Measurements from ENCODE around the gene PAPPA2. TPM values are rescaled to one million over a fixed set of nuclear protein-coding genes. Genes with fewer than 3 reads are reported as not detected.

The PAPPA2 gene
- total and polyA plus RNA-seq, 10 of the 15 experiments (the other 5 are each of a cell fraction or from before 2014, with no cell fraction given), result under 0.01 to 0.06 (median 0.03) TPM; not detected in 7

DNA sequence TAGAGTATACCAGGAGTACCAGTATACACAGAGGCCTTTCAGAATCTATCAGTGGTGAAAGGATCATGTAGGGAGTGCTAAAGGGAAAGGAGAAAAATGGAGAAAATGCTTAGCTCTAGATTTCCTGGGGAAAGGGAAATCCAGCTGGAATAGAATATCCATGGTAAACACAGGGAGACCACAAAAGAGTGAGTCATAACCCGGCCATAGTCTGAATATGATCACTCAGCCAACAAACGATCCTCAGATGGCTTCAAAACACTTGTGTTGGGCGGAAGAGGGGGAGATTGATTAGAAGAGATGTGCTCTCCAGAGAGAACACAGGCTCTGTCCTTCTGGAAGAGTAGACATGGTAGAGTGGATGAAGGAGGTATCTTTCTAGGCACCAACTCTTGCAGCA lies 180.6 kb downstream of the PAPPA2 start (continued):
- TF ChIP-seq, protein P1, sequence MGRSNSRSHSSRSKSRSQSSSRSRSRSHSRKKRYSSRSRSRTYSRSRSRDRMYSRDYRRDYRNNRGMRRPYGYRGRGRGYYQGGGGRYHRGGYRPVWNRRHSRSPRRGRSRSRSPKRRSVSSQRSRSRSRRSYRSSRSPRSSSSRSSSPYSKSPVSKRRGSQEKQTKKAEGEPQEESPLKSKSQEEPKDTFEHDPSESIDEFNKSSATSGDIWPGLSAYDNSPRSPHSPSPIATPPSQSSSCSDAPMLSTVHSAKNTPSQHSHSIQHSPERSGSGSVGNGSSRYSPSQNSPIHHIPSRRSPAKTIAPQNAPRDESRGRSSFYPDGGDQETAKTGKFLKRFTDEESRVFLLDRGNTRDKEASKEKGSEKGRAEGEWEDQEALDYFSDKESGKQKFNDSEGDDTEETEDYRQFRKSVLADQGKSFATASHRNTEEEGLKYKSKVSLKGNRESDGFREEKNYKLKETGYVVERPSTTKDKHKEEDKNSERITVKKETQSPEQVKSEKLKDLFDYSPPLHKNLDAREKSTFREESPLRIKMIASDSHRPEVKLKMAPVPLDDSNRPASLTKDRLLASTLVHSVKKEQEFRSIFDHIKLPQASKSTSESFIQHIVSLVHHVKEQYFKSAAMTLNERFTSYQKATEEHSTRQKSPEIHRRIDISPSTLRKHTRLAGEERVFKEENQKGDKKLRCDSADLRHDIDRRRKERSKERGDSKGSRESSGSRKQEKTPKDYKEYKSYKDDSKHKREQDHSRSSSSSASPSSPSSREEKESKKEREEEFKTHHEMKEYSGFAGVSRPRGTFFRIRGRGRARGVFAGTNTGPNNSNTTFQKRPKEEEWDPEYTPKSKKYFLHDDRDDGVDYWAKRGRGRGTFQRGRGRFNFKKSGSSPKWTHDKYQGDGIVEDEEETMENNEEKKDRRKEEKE (IDR thresholded peaks at IDR 0.05), result no peak
- TF ChIP-seq IKZF2 (IDR thresholded peaks at IDR 0.05) (no peak), BMI1 (IDR thresholded peaks at IDR 0.05; ENCODE audit: borderline replicate concordance) (no peak), CEBPZ (IDR thresholded peaks at IDR 0.05; ENCODE audit: low read depth, low read length) (no peak), KDM1A (IDR thresholded peaks at IDR 0.05; ENCODE audit: borderline replicate concordance) (no peak)

DNA sequence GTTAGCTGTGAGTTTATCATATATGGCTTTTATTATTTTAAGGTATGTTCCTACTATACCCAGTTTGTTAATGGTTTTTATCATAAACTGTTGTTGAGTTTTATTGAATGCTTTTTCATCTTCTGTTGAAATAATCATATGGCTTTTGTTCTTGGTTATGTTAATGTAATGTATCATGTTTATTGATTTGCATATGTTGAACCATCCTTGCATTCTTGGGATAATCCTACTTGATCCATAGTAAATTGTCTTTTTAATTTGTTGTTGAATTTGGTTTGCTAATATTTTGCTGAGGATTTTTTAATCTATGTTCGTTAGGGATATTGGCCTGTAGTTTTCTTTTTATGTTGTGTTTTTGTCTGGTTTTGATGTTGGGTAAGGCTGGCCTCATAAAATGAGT lies 185.6 kb downstream of the PAPPA2 start:
- Histone ChIP-seq H3K9me3 (replicated peaks; ENCODE audit: control insufficient read depth, insufficient read depth, low read length) (no peaks in the 10 kb centered on the region), H3K4me2 (ENCODE audit: control insufficient read depth, insufficient read depth) (no peak overlapping the region), H3K79me2 (ENCODE audit: control insufficient read depth, insufficient read depth, low read length) (no peaks in the 10 kb centered on the region), H4K20me1 (ENCODE audit: control insufficient read depth, insufficient read depth) (no peaks in the 10 kb centered on the region), H3K4me1 (ENCODE audit: control insufficient read depth, insufficient read depth, low read length) (no peaks in the 10 kb centered on the region), H3K36me3 (ENCODE audit: control insufficient read depth in 2 of 2, insufficient read depth in 2 of 2, low read length in 1 of 2) (no peaks in the 10 kb centered on the region), H3K27me3 (replicated peaks in 1 of 2; ENCODE audit: control insufficient read depth in 2 of 2, insufficient read depth in 2 of 2, low read length in 1 of 2) (no peaks in the 10 kb centered on the region), H3K27ac (ENCODE audit: control insufficient read depth, insufficient read depth) (no peak overlapping the region), H3K9ac (ENCODE audit: control insufficient read depth, insufficient read depth, low read length) (no peak overlapping the region), H3K4me3 (no peak overlapping the region), H2AFZ (ENCODE audit: control insufficient read depth, low read depth, low read length) (no peak overlapping the region)
- FAIRE-seq, result no peak
- no TSS peak for BruUV-seq (replicated peaks)
- ATAC-seq, result no peak
- ChIA-PET CTCF (no interaction called here), POLR2A (no interaction called here), RAD21 (ENCODE audit: unreplicated experiment) (no interaction called here), SMC1A (ENCODE audit: uncharacterized antibody, unreplicated experiment) (no interaction called here)
- TF ChIP-seq FOXM1 (IDR thresholded peaks at IDR 0.05; ENCODE audit: low read depth, low read length), result no peak
- TF ChIP-seq ZBTB40 (IDR thresholded peaks at IDR 0.05; ENCODE audit: borderline replicate concordance), result no peak
- TF ChIP-seq CREB1 (IDR thresholded peaks at IDR 0.05; ENCODE audit: low read depth), result no peak
- intact Hi-C loops (cut with micrococcal nuclease; ENCODE audit: unreplicated experiment), result no loop called here
- DNase-seq (ENCODE audit: low read depth, low spot score), result no peak
- WGBS (ENCODE audit: insufficient coverage, insufficient replicate concordance, low lambda C conversion rate, missing lambda C conversion rate), result 0% methylated on average over 1 of the region's 1 CpG
- in situ Hi-C loops (cut with MboI), result no loop called here
